HG03159 (cell line): ENCODE measurements around the gene VSTM2B.
"Not testable (repeated sequence)": the region's sequence is repeated elsewhere in the genome, so short reads cannot be mapped to it uniquely, and the experiment has no call there.

Source experiments
- ATAC-seq: cut with Tn5 transposase; IDR thresholded peaks from one replicate; pipeline ENCODE4 v1.9.1; 2021; ENCODE audit warnings: mild to moderate bottlenecking, moderate library complexity; ENCODE audit not compliant: unreplicated experiment

Gene VSTM2B

DNA sequence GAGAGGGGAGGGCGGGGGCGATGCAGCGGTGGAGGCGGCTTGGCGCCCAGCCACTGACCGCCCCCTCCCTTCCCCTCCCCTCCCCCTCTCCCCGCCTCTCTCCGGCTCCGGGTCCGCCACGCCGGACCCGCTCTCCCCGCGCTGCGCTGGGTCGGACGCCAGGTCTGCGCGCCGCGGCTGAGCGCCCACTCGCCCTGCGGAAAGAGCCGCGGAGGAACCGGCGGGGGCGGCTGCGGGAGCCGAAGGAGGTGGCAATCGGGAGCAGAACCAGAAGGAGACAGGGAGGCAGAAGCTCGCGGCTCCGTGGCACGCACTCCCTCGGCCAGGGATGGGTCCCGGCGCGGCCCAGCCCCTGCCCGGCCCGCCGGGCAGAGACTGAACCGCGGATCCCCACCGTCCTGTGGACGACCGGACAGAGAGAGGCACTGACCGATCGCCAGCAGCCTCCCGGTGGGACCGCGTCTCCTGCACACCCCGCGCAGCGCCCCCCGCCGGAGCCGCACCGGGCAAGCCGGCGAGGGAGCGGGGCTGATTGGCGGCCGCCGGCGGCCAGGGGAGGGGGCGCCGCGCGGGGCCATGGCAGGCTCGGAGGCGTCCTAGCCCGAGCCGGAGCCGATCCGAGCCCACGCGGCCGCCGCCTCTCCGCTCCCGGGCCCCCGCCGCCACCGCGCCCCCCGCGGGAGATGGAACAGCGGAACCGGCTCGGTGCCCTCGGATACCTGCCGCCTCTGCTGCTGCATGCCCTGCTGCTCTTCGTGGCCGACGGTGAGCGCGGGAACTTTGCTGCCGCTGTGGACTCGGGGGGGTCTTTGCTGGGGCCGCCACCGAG lies at the start of gene VSTM2B:
VSTM2B (plus strand) TSS at position 94 of the 829 bp plus-strand sequence; CDS start at position 684, 590 bp downstream.
- no peak for ATAC-seq

DNA sequence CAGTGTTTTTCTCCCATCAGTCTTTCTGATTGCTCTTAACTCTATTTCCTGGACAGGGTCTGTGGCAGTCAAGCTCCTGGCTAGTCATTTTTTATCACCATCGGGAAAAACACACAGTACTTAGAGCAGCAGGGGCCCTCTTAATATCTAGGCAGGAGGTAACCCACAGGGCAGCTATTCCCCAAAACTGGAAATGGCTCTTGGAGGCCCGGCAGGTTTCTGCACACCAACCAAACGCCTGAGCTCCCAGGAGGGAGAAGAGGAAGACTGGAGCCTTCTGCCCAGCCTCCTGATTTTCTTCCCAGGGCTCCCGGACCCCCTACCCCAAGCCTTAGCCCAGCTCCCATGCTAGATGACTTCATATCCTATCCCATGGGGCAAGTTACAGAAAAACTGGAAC lies 49.3 kb upstream of the VSTM2B start:
- no peak for ATAC-seq

DNA sequence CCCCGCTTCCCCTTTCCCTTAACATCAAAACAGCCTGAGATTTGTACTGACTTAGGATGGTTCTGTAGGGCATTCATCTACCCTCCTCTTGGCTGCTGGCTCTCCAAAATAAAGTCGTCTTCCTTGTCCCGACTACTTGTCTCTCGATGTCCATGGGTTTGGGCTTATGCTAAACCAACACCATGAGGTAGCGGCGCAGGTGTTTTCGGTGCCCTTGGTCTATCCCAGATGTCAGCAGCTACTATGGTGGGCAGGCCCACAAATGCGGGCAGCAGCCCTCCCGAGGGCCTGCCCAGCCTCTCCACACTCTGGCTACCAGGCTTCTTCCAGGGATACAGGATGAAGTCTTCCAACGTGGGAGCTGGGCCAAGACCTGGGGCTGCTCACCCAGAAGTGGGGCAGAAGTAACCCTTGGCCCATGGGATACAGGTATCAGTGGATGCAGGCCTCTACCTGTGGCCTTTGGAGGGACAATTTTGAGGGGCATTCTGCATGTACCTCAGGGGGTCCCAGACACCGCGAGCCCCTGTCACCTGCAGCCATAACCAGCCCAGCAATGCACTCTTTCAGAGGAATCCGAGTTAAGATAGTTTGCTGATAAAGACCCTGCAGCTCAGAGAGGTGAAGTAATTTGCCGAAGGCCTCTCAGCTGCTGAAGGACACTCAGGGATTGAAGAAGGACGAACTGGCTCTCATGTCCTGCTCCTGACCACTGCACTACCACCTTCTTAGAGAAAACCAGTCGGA lies 47.8 kb upstream of the VSTM2B start:
- ATAC-seq, result no peak

DNA sequence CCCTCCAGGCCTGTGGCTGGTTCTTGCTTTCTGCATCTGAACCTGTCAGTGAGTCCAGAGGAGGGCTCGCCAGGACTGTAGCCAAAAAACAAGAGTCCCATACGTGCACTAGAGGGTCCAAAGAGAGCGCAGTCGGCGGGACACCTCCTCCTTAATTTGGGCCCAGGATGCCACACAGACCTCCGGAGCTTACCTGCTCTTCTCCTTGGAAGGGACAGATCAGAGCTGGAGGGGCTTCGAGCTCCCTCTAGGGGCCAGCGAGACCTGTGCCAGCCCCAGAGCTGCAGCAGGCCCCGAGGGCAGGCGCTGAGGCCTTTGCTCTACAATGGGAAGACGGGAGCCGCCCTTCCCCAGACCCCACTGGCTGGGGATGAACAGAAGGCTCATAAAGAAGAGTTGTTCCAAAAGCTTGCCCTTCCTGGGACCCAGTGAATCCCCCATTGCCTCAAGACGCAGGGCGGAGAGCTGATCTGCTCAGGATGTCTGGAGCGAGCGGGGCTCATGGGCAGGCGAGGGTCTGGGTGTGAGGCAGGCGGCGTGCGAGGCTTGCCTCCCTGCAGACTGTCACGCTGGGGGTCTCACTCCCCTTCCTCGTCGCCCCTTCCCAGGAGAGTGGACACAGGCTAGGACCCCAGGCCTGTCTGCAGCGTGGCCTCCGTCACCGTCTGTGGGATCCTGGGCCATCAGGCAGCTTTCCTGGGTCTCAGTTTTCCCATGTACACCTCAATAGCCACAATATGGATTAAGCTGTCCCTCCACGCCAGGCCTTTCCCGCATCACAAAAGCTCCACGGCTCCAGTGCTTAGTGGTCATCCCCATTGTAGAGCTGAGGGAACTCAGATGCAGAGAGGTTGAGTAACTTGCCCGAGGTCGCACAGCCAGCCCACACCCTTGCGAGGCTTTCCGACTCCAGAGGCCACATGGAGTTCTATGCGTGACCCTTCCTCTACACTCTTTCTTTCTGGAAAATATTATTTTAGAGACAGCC lies 46.9 kb upstream of the VSTM2B start:
- ATAC-seq, result no peak

DNA sequence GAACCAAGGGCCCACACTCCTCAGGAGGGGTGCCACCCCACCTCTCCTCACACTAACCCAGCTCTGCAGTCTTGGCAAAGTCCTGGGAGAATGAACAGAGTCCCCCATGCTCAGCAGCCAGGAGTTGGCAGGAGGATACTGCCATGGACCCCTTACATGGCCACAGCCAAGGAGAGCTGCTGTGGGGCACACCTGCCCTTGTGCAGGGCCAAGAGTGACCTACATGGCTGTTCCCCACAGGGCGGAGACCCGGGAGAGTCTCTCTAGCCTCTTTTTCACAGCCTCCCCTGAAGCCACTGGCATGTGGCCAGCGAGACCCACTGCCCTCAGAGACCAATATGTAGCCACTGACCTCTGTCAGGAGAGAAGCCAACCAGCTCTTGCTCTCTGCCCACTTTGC lies 45.9 kb upstream of the VSTM2B start:
- no peak for ATAC-seq

DNA sequence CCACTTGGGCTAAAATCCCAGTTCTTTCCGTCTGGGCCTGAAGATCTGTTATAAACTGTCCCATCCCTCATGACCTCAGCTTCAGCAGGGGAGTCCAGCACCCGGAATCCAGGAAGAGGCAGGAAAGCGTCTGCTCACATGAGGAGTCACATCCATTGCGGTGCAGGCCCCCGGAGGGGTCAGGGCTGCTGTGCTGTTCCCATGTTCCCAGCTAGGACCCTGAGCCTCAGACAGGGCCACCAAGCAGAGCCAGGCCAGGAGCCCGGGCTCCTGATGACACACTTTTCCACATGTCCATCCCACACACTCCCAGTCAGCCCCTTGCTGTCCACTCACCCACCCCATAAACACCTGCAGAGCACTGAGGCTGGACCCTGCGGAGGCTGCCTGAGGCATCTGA lies 45.3 kb upstream of the VSTM2B start:
- no peak for ATAC-seq

DNA sequence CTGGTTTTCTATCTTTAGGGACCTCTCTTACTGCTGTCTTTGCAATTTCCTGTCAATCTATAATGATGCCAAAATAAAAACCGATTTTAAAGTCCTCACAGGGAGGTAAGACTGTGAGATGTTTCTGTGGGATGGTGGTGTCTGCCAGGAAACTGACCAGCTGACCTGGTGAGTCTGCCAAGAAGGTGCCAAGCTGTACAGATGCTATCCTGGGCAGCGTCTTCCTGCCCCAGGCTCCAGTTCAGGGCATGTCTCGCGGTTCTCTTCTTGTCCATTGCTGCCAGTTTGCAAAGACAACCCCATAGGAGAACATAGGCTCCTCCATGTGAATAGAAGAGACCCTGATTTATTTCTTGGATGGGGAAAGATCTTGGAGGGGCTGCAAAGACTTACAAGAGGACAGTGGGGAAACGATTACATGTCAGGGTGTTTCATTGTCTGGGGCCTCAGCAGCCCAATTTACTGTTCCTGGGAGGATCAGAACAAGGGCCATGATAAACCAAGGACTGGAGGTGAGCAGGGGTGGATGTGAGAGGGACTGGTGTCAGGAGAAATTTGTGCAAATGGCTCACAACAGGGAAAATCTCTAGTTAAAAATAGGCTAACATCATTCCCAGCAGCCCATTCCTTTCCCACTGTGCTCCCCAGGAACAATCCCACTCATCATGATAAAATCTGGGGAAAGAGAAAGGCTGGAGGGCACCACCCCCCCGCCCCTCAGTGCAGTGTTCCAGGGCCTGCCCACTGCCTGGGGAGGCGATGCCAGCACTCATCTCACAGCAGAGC lies 42.7 kb upstream of the VSTM2B start:
- ATAC-seq, result no peak

DNA sequence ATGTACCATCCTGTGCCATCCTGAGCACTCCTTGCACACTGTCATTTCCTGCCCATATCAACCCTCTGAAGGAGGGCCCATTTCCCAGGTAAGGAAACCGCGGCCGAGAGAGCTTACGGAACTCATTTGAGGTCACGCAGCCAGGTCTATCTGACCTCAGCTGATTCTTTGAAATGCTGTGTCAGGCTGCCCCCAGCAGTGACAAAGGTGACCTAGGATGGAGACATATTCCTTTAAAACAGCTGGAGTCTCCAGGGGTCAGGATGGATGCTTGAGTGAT lies 42.2 kb upstream of the VSTM2B start:
- no peak for ATAC-seq

DNA sequence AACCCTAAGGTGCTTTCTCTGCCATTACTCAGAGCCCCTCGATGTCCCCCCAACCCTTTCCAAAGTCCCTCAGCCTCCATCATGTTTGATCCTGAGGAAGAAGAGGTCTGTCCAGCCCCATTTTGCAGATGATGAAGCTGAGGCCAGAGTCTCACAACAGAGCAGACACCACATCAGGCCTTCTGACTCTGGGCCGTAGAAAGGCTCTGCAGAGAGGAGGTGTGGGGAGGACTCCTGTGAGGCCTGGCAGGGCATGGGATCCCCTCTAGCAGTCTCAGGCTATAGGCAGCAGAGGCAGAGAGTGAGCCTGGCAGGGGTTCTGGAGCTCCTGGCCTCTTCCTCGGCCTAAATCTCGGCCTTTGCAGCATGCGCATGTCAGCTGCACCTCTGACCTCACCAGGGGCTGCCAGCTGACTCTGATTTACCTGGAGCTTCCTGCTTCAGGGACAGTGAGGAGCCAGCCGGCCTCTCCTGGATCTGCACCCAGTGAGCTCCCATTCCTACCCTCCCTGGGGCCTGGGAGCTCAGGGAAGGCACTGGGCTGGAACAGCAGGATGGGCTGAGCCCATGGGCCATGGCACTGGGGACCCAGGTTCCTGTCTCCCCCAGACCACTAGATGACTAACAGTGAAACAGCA lies 41.7 kb upstream of the VSTM2B start:
- no peak for ATAC-seq

DNA sequence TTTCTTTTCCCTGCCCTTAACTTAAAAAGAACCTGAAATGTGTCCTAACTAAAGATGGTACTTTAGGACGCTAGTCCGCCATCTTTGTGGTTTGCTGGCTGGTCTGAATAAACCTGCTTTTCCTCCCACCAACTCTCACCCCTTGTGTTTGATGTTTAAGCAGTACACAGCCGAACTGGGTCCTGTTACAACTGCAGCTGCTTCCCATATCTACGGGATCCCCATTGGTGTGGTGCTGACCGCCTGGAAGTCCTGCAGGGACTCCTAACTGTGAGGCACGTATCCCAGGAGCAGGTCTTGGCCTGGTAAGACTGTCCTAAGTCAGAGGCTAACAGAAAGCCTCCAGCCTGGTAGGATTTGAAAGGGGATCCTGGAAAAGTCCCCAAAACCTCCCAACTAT lies 40.9 kb upstream of the VSTM2B start:
- no peak for ATAC-seq

DNA sequence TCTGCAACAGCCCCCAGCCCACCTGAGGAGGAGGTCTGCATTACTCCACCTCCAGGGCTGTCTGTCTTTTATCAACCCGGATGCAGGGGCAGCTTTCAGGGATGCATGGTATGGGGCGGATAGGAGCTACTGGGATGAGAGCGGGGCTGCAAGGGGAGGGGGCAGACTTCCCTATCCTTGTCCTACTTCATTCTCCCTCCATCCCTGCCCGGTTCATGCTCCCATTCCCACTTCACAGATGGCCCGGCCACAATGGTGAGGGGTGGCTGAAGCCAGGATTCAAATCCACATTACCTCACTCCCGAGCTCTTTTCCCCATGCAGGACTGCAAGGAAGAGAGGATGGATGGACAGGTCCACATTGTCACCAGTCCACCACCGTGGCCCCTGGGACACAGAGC lies 40.5 kb upstream of the VSTM2B start:
- ATAC-seq, result no peak

DNA sequence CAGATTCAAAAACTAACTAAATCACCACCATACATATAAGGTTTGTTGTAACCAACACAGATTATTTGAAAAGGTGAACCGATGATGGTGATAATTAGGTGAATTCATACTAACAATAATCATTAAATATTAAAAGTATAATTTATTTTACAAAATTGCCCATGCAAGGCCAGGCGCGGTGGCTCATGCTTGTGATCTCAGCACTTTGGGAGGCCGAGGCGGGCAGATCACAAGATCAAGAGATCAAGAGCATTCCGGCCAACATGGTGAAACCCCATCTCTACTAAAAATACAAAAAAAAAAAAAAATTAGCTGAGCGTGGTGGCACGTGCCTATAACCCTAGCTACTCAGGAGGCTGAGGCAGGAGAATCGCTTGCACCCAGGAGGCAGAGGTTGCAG lies 38.8 kb upstream of the VSTM2B start:
- not testable (repeated sequence) for ATAC-seq

DNA sequence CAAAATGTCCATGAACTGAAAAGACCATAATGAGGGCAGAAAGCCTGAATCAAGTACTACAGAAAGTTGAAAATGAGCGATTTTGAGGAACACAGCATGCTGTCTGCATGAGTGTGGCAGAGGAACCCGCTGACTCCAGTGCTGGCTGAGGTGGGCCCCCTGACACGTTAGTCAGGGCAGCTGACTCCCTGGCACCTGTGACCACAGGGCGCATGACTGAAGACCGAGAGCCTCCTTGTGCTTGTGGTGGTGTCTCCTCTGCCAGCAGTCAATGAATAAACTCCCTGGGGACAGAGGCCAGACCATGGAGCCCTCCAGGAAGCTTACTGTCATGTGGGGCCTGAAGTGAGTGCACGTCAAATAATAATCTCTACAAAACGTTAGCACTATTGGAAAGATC lies 38.4 kb upstream of the VSTM2B start:
- ATAC-seq, result no peak

DNA sequence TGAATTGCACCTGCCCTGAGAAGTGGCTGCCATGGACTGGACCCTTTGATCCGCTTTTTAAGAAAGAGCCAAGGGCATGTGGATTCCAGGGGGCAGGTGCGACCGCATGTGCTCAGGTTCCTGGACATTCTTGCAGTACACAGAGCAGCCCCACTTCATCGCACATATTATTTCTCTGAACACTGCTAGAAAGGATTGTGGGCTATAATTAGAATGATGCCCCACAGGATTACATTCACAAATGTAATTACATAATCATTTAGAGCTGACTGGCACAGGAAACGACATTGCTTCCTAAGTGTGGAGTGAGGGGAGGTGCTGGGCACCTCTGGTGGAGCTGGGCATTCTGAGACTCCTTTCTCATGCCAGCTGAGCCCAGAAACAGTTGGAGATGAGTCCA lies 37.5 kb upstream of the VSTM2B start:
- ATAC-seq, result no peak

DNA sequence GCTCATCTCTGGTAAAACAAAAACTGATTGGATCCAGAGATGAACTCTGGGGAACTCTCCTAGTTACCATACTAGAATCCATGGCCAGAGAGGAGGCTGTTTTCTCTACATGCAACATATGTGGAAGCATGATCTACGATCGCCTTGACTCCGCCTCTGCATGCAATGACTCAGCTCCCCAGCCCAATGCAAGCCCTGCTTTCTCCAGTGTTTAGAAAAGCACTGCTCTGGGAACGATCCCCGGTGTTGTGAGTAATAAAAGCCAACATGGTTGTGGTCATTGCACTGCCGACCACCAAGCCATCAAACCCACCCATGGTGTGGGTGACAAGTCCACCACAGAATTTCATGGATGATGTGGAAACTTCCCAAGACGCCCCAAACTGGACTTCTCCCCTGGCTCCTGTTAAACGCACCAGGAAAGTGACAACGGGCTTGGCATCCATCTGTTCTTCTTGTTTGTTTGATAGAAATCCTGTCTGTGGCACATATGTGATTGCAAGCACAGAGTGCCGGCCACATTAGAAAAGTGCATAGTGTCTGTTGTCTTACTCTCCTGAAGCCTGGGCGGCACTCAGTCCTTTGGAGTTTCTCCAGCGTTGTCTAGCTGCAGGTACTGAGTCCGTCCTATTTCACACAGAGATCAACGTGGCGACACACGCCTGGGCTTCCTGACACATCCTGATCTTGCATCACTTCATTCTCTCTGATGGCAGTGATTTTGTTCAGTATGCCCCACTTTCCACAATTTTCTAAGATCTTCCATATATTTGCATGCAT lies 36.4 kb upstream of the VSTM2B start:
- no peak for ATAC-seq

DNA sequence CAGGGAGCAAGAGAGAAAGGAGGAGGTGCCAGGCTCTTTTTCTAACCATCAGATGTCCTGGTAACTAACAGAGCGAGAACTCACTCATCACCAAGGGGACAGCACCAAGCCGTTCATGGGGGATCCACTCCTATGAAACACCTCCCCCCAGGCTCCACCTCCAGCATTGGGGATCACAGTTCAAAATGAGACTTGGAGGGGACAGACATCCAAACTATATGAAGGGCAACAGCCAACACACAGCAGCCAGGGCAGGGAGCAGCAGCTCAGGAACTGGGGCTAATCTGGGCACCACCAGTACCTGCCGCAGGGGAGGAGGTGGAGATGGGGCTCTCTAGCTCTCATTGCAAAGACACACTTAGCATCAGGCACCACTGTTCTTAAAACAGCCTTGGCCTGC lies 34.3 kb upstream of the VSTM2B start:
- ATAC-seq, result no peak

DNA sequence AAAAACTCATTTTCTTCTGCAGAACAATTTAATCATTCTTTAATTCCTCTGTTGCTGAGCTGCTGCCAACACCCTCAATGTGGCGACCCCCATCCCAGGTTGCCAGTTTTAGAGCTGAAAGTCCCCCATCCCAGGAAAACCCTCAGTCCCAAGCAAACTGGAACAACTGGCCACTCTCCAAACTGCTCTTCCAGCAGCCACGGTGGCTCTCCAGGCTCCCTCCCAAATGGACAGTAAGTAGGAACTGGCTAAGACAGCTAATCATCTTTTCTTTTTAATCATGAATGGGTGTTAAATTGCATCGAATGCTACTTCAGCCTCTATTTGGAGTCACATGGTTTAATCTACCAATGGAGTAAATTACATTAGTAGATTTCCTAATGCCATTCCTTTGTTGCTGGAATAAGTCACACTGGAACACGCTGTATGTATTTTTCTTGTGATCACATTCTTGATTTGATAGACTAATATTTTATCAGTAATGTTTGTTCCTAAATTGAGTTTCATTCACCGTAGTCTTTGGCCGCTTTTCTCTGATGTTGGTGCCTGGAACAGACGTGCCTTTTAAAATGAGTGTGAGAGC lies 33.7 kb upstream of the VSTM2B start:
- ATAC-seq, result no peak

DNA sequence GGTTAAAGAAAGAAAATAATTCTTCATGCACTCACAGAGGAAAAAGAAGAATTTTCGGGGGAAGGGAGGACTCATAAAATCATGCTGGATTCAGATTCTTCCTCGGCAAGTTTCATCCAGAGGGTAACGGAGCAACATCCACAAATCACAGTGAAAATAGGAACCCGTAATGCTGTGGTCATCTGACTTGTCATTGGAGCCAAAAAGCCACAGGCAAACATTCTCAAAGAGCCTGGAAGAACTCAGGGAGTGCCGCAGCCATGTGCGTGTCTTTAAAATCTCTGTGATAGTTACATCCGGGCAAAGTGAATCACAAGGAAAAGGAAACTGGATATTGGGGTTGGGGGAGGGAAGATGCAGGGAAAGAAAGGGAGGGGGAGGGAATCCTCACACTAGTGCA lies 33.0 kb upstream of the VSTM2B start:
- no peak for ATAC-seq

DNA sequence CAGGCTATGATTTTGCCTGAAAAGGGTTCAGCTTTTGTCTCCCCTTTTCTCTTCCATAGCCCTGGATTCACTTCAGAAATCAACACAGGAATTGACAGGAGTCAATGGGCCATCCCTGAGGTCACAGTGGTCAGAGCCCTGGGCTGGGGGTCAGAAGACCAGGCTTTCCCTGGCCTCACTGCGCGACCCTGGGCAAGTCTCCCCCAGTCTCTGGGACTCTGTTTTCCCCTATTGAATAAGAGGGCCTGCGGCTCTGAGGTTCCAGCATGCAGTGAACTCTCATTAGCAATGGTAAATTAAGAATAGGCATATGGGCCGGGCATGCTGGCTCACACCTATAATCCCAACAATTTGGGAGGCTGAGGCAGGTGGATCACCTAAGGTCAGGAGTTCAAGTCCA lies 30.7 kb upstream of the VSTM2B start:
- no peak for ATAC-seq
